Gastrocnemius medialis (tissue), 4 donors: Measurements from ENCODE around the gene TMEM255B.

Source experiments
- CTCF ChIP-seq, 5 experiments: fragments of 450-650 bp in 3 of 5; fragments of 200-600 bp in 2 of 5; sonication (generic) in 2 of 5; IDR thresholded peaks in 4 of 5; conservative IDR thresholded peaks in 1 of 5; 1 replicate in 4 of 5; 2 replicates in 1 of 5; pipeline ENCODE4 v1.5.1; 2016 to 2019; ENCODE audit warnings: antibody characterized with exemption in 5 of 5, mild to moderate bottlenecking in 3 of 5, moderate library complexity in 3 of 5
- POLR2A ChIP-seq, 2 donors: fragments of 450-650 bp; IDR thresholded peaks; one replicate each; pipeline ENCODE4 v1.6.1; 2017; ENCODE audit warnings: antibody characterized with exemption in 2 of 2, mild to moderate bottlenecking in 2 of 2, moderate library complexity in 2 of 2

- TF ChIP-seq CTCF (IDR thresholded peaks at IDR 0.05 in 4 of 5, conservative IDR thresholded peaks at IDR 0.05 in 1 of 5) = no peak
- no peak for TF ChIP-seq POLR2A (IDR thresholded peaks at IDR 0.05)
Measured at GRCh38 chr13:113853518-113854237, 94.7 kb downstream of the TMEM255B start.
